GM23338 (cell line): ENCODE data around the gene TMSB4X. TPM values are rescaled to one million over a fixed set of nuclear protein-coding genes. Genes with fewer than 3 reads are reported as not detected.

Source experiments
- ATAC-seq: fragments of 200-7000 bp; cut with Tn5 transposase; 3 replicates; pipeline ENCODE4 v1.9.1; 2020
- DNase-seq: peaks from one replicate; pipeline ENCODE4 v3.0.0-alpha.2; 2015; ENCODE audit warnings: low spot score
- H2AFZ ChIP-seq: fragments of 200-600 bp; sonication (generic); 2 replicates; pipeline ENCODE4 v1.8.0; 2016; ENCODE audit warnings: antibody characterized with exemption, mild to moderate bottlenecking, moderate library complexity
- H3F3A ChIP-seq: fragments of 200-600 bp; sonication (generic); replicated peaks from 2 replicates; pipeline ENCODE4 v1.8.0; 2017; ENCODE audit warnings: antibody characterized with exemption, mixed run types, low read depth
- H3K27ac ChIP-seq: fragments of 200-600 bp; sonication (generic); 2 replicates; pipeline ENCODE4 v1.6.1; 2016; ENCODE audit warnings: low read depth
- H3K27me3 ChIP-seq: fragments of 200-600 bp; sonication (generic); 2 replicates; pipeline ENCODE4 v1.8.0; 2016; ENCODE audit warnings: mild to moderate bottlenecking, mixed run types, moderate library complexity; ENCODE audit not compliant: insufficient read depth
- H3K36me3 ChIP-seq: fragments of 200-600 bp; sonication (generic); 2 replicates; pipeline ENCODE4 v1.8.0; 2016; ENCODE audit warnings: mild to moderate bottlenecking; ENCODE audit not compliant: insufficient read depth
- H3K4me1 ChIP-seq: fragments of 200-600 bp; sonication (generic); 2 replicates; pipeline ENCODE4 v1.8.0; 2016; ENCODE audit warnings: mild to moderate bottlenecking, moderate library complexity; ENCODE audit not compliant: insufficient read depth
- H3K4me2 ChIP-seq: fragments of 200-600 bp; sonication (generic); 2 replicates; pipeline ENCODE4 v1.7.1; 2017; ENCODE audit warnings: mixed run types
- H3K4me3 ChIP-seq: fragments of 200-600 bp; sonication (generic); 2 replicates; pipeline ENCODE4 v1.6.1; 2016; ENCODE audit warnings: mixed run types
- H3K79me2 ChIP-seq: fragments of 200-600 bp; sonication (generic); replicated peaks from 2 replicates; pipeline ENCODE4 v1.8.0; 2017; ENCODE audit warnings: mild to moderate bottlenecking; ENCODE audit not compliant: insufficient read depth
- H3K9me2 ChIP-seq: fragments of 200-600 bp; sonication (generic); 2 replicates; pipeline ENCODE4 v1.8.0; 2017; ENCODE audit not compliant: insufficient read depth
- H4K20me1 ChIP-seq: fragments of 200-600 bp; sonication (generic); replicated peaks from 2 replicates; pipeline ENCODE4 v1.8.0; 2017; ENCODE audit warnings: mild to moderate bottlenecking; ENCODE audit not compliant: insufficient read depth
- H3K27ac Mint-ChIP-seq: 2 replicates; pipeline ENCODE4 v1.8.0; 2020; ENCODE audit warnings: inconsistent platforms, mild to moderate bottlenecking, moderate library complexity, mixed read lengths
- H3K27me3 Mint-ChIP-seq: 3 replicates; pipeline ENCODE4 v1.8.0; 2022; ENCODE audit warnings: low read depth, mild to moderate bottlenecking, moderate library complexity, mixed read lengths, inconsistent platforms; ENCODE audit not compliant: insufficient read depth, poor library complexity
- H3K36me3 Mint-ChIP-seq: 3 replicates; pipeline ENCODE4 v1.8.0; 2021; ENCODE audit warnings: low read depth, mild to moderate bottlenecking, inconsistent platforms, moderate library complexity, mixed read lengths
- H3K4me1 Mint-ChIP-seq: 3 replicates; pipeline ENCODE4 v1.8.0; 2020; ENCODE audit warnings: mild to moderate bottlenecking, inconsistent platforms, mixed read lengths
- H3K4me3 Mint-ChIP-seq: 3 replicates; pipeline ENCODE4 v1.8.0; 2021; ENCODE audit warnings: moderate library complexity, mild to moderate bottlenecking, inconsistent platforms, mixed read lengths
- H3K9me3 Mint-ChIP-seq: 3 replicates; pipeline ENCODE4 v1.8.0; 2020; ENCODE audit warnings: moderate library complexity, mild to moderate bottlenecking, inconsistent platforms, mixed read lengths
- CREB1 ChIP-seq: fragments of 250-450 bp; sonication (Bioruptor Pico); IDR thresholded peaks from 2 replicates; pipeline ENCODE4 v1.5.0; 2020; ENCODE audit warnings: low read depth, mild to moderate bottlenecking, moderate library complexity
- ETS1 ChIP-seq: IDR thresholded peaks from 2 replicates; pipeline ENCODE4 v1.6.1; 2016; ENCODE audit warnings: antibody characterized with exemption
- EZH2 ChIP-seq: fragments of 200-600 bp; sonication (generic); IDR thresholded peaks from one replicate; pipeline ENCODE4 v1.8.0; 2017; ENCODE audit warnings: antibody characterized with exemption, mild to moderate bottlenecking, low read depth; ENCODE audit not compliant: unreplicated experiment
- JUNB ChIP-seq: IDR thresholded peaks from one replicate; pipeline ENCODE4 v1.6.1; 2016; ENCODE audit warnings: antibody characterized with exemption; ENCODE audit not compliant: unreplicated experiment
- NANOG ChIP-seq: IDR thresholded peaks from 2 replicates; pipeline ENCODE4 v1.6.1; 2016; ENCODE audit warnings: antibody characterized with exemption, borderline replicate concordance
- POLR2AphosphoS5 ChIP-seq: IDR thresholded peaks from 2 replicates; pipeline ENCODE4 v1.6.1; 2016; ENCODE audit warnings: antibody characterized with exemption, low read depth
- STAT1 ChIP-seq: IDR thresholded peaks from one replicate; pipeline ENCODE4 v1.6.1; 2016; ENCODE audit warnings: antibody characterized with exemption; ENCODE audit not compliant: unreplicated experiment
- ZNF114 ChIP-seq: fragments of 250-450 bp; sonication (Bioruptor Pico); IDR thresholded peaks from 2 replicates; pipeline ENCODE4 v1.5.0; 2020; ENCODE audit warnings: mild to moderate bottlenecking, moderate library complexity
- ZNF331 ChIP-seq: fragments of 250-450 bp; sonication (Bioruptor Pico); IDR thresholded peaks from 2 replicates; pipeline ENCODE4 v1.5.0; 2020; ENCODE audit warnings: low read depth, mild to moderate bottlenecking, moderate library complexity
- polyA plus RNA-seq: library from polyadenylated mRNA; unstranded; fragments of >200 nt; fragmentation: Nextera tagmentation; extraction: Ambion mirVana; gene quantifications from 2 replicates; pipeline ENCODE4 v1.2.1, GENCODE V29; 2016
- total RNA-seq: library from RNA; depleted of rRNA; stranded (reverse); fragments of >200 nt; shearing (Covaris generic); gene quantifications from 2 replicates; pipeline ENCODE4 v1.2.3, GENCODE V29; 2014
- TF ChIP-seq, protein P1 (sequence below): IDR thresholded peaks from one replicate; pipeline ENCODE4 v1.6.1; 2018; ENCODE audit warnings: antibody characterized with exemption; ENCODE audit not compliant: unreplicated experiment
- TF ChIP-seq, protein P2 (sequence below), 2 experiments: fragments of 200-600 bp in 1 of 2; sonication (generic) in 1 of 2; conservative IDR thresholded peaks; 2 replicates each; pipeline versions ENCODE4 v1.5.1 to v1.6.1; 2016 to 2017; ENCODE audit warnings: antibody characterized with exemption in 2 of 2, low read depth in 2 of 2, mild to moderate bottlenecking in 2 of 2, moderate library complexity in 1 of 2

The TMSB4X gene
- total and polyA plus RNA-seq, 2 experiments from 2014 or later, result 999 to 6,191 TPM

GRCh38 chrX:13000301-13000811 lies 25.4 kb downstream of the TMSB4X start:
- H2AFZ ChIP-seq, result peak overlapping the region; percentile 83; the same call in 1 of the 2 replicates
- 0 out of 2 replicates have a peak overlapping the region, but pooled peaks have one; percentile 63 for H3K27ac ChIP-seq

GRCh38 chrX:13001097-13001496 lies 26.2 kb downstream of the TMSB4X start:
- Histone ChIP-seq H3K9me2 (no peaks in the 10 kb centered on the region), H3K4me2 (no peak overlapping the region), H3K27me3 (no peaks in the 10 kb centered on the region), H3K79me2 (no peaks in the 10 kb centered on the region), H3K36me3 (no peaks in the 10 kb centered on the region; the same call in 1 of the 2 replicates), H3K27ac (no peak overlapping the region), H3F3A (no peaks in the 10 kb centered on the region), H4K20me1 (no peaks in the 10 kb centered on the region), H2AFZ (no peak overlapping the region), H3K4me1 (peaks cover 14% of the 10 kb centered on the region), H3K4me3 (no peak overlapping the region)
- DNase-seq (no peak), ATAC-seq (no peak)
- peaks cover 27% of the 10 kb centered on the region for H3K4me1 Mint-ChIP-seq
- H3K9me3 Mint-ChIP-seq, result no peaks in the 10 kb centered on the region
- H3K27ac Mint-ChIP-seq, result no peak overlapping the region
- no peak overlapping the region for H3K4me3 Mint-ChIP-seq
- H3K27me3 Mint-ChIP-seq, result no peaks in the 10 kb centered on the region
- no peaks in the 10 kb centered on the region for H3K36me3 Mint-ChIP-seq
- TF ChIP-seq JUNB, result no peak
- TF ChIP-seq NANOG, result no peak
- TF ChIP-seq, protein P1, sequence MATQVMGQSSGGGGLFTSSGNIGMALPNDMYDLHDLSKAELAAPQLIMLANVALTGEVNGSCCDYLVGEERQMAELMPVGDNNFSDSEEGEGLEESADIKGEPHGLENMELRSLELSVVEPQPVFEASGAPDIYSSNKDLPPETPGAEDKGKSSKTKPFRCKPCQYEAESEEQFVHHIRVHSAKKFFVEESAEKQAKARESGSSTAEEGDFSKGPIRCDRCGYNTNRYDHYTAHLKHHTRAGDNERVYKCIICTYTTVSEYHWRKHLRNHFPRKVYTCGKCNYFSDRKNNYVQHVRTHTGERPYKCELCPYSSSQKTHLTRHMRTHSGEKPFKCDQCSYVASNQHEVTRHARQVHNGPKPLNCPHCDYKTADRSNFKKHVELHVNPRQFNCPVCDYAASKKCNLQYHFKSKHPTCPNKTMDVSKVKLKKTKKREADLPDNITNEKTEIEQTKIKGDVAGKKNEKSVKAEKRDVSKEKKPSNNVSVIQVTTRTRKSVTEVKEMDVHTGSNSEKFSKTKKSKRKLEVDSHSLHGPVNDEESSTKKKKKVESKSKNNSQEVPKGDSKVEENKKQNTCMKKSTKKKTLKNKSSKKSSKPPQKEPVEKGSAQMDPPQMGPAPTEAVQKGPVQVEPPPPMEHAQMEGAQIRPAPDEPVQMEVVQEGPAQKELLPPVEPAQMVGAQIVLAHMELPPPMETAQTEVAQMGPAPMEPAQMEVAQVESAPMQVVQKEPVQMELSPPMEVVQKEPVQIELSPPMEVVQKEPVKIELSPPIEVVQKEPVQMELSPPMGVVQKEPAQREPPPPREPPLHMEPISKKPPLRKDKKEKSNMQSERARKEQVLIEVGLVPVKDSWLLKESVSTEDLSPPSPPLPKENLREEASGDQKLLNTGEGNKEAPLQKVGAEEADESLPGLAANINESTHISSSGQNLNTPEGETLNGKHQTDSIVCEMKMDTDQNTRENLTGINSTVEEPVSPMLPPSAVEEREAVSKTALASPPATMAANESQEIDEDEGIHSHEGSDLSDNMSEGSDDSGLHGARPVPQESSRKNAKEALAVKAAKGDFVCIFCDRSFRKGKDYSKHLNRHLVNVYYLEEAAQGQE, result no peak
- no peak for TF ChIP-seq ZNF331 (CRISPR knock-in tag)
- TF ChIP-seq, protein P2, sequence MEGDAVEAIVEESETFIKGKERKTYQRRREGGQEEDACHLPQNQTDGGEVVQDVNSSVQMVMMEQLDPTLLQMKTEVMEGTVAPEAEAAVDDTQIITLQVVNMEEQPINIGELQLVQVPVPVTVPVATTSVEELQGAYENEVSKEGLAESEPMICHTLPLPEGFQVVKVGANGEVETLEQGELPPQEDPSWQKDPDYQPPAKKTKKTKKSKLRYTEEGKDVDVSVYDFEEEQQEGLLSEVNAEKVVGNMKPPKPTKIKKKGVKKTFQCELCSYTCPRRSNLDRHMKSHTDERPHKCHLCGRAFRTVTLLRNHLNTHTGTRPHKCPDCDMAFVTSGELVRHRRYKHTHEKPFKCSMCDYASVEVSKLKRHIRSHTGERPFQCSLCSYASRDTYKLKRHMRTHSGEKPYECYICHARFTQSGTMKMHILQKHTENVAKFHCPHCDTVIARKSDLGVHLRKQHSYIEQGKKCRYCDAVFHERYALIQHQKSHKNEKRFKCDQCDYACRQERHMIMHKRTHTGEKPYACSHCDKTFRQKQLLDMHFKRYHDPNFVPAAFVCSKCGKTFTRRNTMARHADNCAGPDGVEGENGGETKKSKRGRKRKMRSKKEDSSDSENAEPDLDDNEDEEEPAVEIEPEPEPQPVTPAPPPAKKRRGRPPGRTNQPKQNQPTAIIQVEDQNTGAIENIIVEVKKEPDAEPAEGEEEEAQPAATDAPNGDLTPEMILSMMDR (conservative IDR thresholded peaks at IDR 0.05; ENCODE audit: low read depth in 2 of 2), result no peak
- TF ChIP-seq POLR2AphosphoS5, result no peak
- TF ChIP-seq ZNF114 (CRISPR knock-in tag), result no peak
- no peak for TF ChIP-seq CREB1
- no peak for TF ChIP-seq EZH2
- TF ChIP-seq STAT1, result no peak
- no peak for TF ChIP-seq ETS1

More at GRCh38 chrX:13000301-13000811, 25.4 kb downstream of the TMSB4X start:
- Histone ChIP-seq H3K9me2 (no peaks in the 10 kb centered on the region), H3K36me3 (no peaks in the 10 kb centered on the region; the same call in 1 of the 2 replicates), H3K27me3 (no peaks in the 10 kb centered on the region), H3K79me2 (no peaks in the 10 kb centered on the region), H3K4me3 (no peak overlapping the region), H3F3A (no peaks in the 10 kb centered on the region), H4K20me1 (no peaks in the 10 kb centered on the region), H3K4me1 (peaks cover 14% of the 10 kb centered on the region), H3K4me2 (no peak overlapping the region)
- Mint-ChIP-seq H3K36me3 (no peaks in the 10 kb centered on the region), H3K27me3 (no peaks in the 10 kb centered on the region), H3K9me3 (no peaks in the 10 kb centered on the region), H3K4me1 (peaks cover 27% of the 10 kb centered on the region), H3K4me3 (no peak overlapping the region; the same call in 2 of the 3 replicates), H3K27ac (peak overlapping the region; percentile 71; the same call in 1 of the 2 replicates)
- no peak for ATAC-seq
- no peak for DNase-seq
- no peak for TF ChIP-seq NANOG
- no peak for TF ChIP-seq ZNF331 (CRISPR knock-in tag)
- TF ChIP-seq ZNF114 (CRISPR knock-in tag), result no peak
